Calu3 (cell line): ENCODE results near the gene GFY. TPM values are rescaled to one million over a fixed set of nuclear protein-coding genes. Genes with fewer than 3 reads are reported as not detected.

Source experiments
- BruUV-seq: library from RNA; stranded (reverse); fragments of 400-500 nt; replicated peaks from 2 replicates; lab custom pipeline; 2021; lab: Mats Ljungman, UMichigan
- CTCF ChIA-PET: fragments of 300-600 bp; sonication (Branson Sonifier 250); formaldehyde crosslinking; loops from one replicate; lab custom pipeline; 2022; ENCODE audit warnings: antibody characterized with exemption; lab: Charles Lee
- DNase-seq: peaks from one replicate; pipeline ENCODE4 v3.0.0; 2022
- H3K27ac Mint-ChIP-seq: one replicate; pipeline ENCODE4 v1.8.0; 2022; ENCODE audit warnings: mixed read lengths; ENCODE audit not compliant: unreplicated experiment
- H3K27me3 Mint-ChIP-seq: one replicate; pipeline ENCODE4 v1.8.0; 2022; ENCODE audit warnings: mixed read lengths; ENCODE audit not compliant: unreplicated experiment
- H3K36me3 Mint-ChIP-seq: one replicate; pipeline ENCODE4 v1.8.0; 2022; ENCODE audit warnings: mild to moderate bottlenecking, moderate library complexity, mixed read lengths; ENCODE audit not compliant: insufficient read depth, unreplicated experiment
- H3K4me1 Mint-ChIP-seq: one replicate; pipeline ENCODE4 v1.8.0; 2022; ENCODE audit warnings: mild to moderate bottlenecking, low read depth, mixed read lengths; ENCODE audit not compliant: unreplicated experiment
- H3K4me3 Mint-ChIP-seq: one replicate; pipeline ENCODE4 v1.8.0; 2022; ENCODE audit warnings: mild to moderate bottlenecking, low read depth, moderate library complexity, mixed read lengths; ENCODE audit not compliant: unreplicated experiment
- H3K9me3 Mint-ChIP-seq: one replicate; pipeline ENCODE4 v1.8.0; 2022; ENCODE audit warnings: low read depth, mixed read lengths; ENCODE audit not compliant: unreplicated experiment
- intact Hi-C: fragments of 100-400 bp; cut with micrococcal nuclease; formaldehyde crosslinking; loops from one replicate; pipeline ENCODE4 v1.10.0; 2022; ENCODE audit not compliant: unreplicated experiment
- total RNA-seq: library from RNA; stranded (reverse); gene quantifications from 2 replicates; pipeline ENCODE4 v1.2.3, GENCODE V29; 2022
- TF ChIP-seq, protein P1 (sequence below): fragments of 200-600 bp; IDR thresholded peaks from one replicate; pipeline ENCODE4 v1.8.0; 2022; ENCODE audit warnings: antibody characterized with exemption; ENCODE audit not compliant: unreplicated experiment

GFY gene
- total RNA-seq, 1 experiment from 2014 or later: not detected

DNA sequence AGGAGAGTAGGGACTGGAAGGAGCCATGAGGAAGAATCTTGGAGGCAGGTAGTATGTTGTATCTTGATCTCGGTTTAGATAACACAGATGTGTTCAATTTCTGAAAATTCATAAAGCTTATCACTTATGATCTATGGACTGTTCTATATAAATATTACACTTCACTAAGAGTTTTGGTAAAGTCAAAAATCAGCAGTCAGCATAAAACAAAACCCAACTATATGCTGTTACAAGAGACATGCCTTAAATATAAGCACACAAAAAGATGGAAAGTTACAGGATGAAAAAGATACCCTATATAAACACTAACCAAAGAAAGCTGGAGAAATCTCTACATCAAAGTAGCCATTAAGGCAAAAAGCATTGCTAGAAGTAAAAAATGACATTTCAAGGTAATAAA is 41.6 kb upstream of the GFY start:
- TF ChIP-seq, protein P1, sequence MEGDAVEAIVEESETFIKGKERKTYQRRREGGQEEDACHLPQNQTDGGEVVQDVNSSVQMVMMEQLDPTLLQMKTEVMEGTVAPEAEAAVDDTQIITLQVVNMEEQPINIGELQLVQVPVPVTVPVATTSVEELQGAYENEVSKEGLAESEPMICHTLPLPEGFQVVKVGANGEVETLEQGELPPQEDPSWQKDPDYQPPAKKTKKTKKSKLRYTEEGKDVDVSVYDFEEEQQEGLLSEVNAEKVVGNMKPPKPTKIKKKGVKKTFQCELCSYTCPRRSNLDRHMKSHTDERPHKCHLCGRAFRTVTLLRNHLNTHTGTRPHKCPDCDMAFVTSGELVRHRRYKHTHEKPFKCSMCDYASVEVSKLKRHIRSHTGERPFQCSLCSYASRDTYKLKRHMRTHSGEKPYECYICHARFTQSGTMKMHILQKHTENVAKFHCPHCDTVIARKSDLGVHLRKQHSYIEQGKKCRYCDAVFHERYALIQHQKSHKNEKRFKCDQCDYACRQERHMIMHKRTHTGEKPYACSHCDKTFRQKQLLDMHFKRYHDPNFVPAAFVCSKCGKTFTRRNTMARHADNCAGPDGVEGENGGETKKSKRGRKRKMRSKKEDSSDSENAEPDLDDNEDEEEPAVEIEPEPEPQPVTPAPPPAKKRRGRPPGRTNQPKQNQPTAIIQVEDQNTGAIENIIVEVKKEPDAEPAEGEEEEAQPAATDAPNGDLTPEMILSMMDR: no peak
- peaks cover 25% of the 10 kb centered on the region for H3K27me3 Mint-ChIP-seq
- H3K36me3 Mint-ChIP-seq: no peaks in the 10 kb centered on the region
- no peak overlapping the region for H3K27ac Mint-ChIP-seq
- intact Hi-C loops: no loop called here
- no peak for DNase-seq
- H3K4me1 Mint-ChIP-seq: no peaks in the 10 kb centered on the region
- CTCF ChIA-PET: interaction anchor here (0.7 to 1.0 kb wide), 3 partner anchors 8 to 61 kb away, joined by 3 to 4 read pairs (median 4); no protein-coding TSS in a partner anchor
- peaks cover 5% of the 10 kb centered on the region for H3K9me3 Mint-ChIP-seq
- no peak overlapping the region for H3K4me3 Mint-ChIP-seq
- no TSS peak for BruUV-seq

DNA sequence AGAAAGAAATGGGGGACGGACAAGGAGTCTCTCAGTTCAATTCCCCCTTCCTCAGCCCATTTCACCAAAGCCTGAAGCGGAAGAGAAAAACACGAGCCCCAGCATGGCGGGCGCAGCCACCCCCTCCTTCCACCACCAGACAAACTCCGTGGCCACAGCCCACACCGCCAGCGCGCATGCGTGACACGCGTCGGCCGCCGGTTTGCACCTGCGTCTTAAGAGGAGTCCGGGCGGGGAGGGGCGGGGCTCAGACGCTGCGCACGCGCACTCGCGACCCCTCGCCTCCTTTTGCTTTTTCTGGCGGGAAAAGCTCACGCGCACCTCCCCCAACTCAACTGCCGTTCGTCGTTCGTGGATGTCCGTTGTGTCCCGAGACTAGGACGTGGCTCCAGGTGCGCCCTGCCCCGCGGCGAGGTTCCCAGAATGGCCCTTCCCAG is 37.2 kb upstream of the GFY start, which contains the start of gene KASH5:
Gene KASH5, plus strand, starts transcription at position 314 of the 437 bp plus-strand sequence. CDS start 2,635 bp downstream, outside the sequence.
- CTCF ChIA-PET: no interaction called here
- no peaks in the 10 kb centered on the region for H3K9me3 Mint-ChIP-seq
- H3K4me1 Mint-ChIP-seq: peaks cover 9% of the 10 kb centered on the region
- intact Hi-C loops: no loop called here
- DNase-seq: no peak
- BruUV-seq: no TSS peak
- no peak within 1 kb of the TSS for H3K27ac Mint-ChIP-seq
- no peaks in the 10 kb centered on the region for H3K36me3 Mint-ChIP-seq
- TF ChIP-seq, protein P1: no peak
- H3K27me3 Mint-ChIP-seq: peaks cover 53% of the 10 kb centered on the region
- H3K4me3 Mint-ChIP-seq: no peak within 1 kb of the TSS

DNA sequence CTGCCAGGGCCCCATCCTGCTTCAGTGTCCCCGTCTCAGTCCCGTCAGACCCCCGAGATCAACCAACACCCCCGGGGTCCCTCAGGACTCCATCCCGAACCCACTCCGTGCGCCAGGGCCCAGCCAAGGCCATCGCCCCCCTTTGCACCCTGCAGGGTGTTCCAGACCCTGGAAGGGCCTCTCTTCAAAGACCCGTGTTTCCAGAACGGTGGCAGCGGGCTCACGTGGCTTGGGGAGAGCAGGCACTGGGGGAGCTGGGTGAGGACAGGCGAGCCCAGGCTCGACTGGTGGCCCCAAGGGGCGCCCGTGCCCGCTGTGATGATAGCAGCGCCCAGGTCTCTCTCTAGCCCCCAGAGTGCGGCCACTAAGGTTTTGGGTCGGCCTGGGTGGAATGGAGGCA is 35.8 kb upstream of the GFY start:
- peaks cover 9% of the 10 kb centered on the region for H3K4me1 Mint-ChIP-seq
- H3K27me3 Mint-ChIP-seq: peaks cover 59% of the 10 kb centered on the region
- CTCF ChIA-PET: no interaction called here
- no TSS peak for BruUV-seq
- no peak overlapping the region for H3K4me3 Mint-ChIP-seq
- H3K27ac Mint-ChIP-seq: no peak overlapping the region
- no peaks in the 10 kb centered on the region for H3K9me3 Mint-ChIP-seq
- TF ChIP-seq, protein P1: no peak
- no peaks in the 10 kb centered on the region for H3K36me3 Mint-ChIP-seq
- intact Hi-C loops: no loop called here
- no peak for DNase-seq

GRCh38 chr19:49390131-49390928 is 34.9 kb upstream of the GFY start:
- intact Hi-C loops: loop anchor here (5.0 kb wide), 2 partner anchors 37 to 182 kb away; partner anchors contain the start of gene GFY
- Mint-ChIP-seq H3K36me3 (no peaks in the 10 kb centered on the region), H3K9me3 (no peaks in the 10 kb centered on the region), H3K27me3 (peaks cover 69% of the 10 kb centered on the region), H3K27ac (no peak overlapping the region), H3K4me3 (no peak overlapping the region), H3K4me1 (peaks cover 9% of the 10 kb centered on the region)
- CTCF ChIA-PET: interaction anchor here (0.6 to 0.7 kb wide), 3 partner anchors 17 to 285 kb away, joined by 3 to 4 read pairs (median 3); no protein-coding TSS in a partner anchor
- TF ChIP-seq, protein P1: no peak
- DNase-seq: no peak
- BruUV-seq: no TSS peak
